NOMO-1 treated with DMSO at 0.1 percent for 48 hours (cell line): Measurements from ENCODE around the gene BAZ1B.
"Not testable (repeated sequence)": the region's sequence is repeated elsewhere in the genome, so short reads cannot be mapped to it uniquely, and the experiment has no call there.

Source experiments
- DNase-seq: peaks from one replicate; lab custom pipeline; 2025; ENCODE audit not compliant: unreplicated experiment; lab: John Stamatoyannopoulos, UW

Gene BAZ1B

DNA sequence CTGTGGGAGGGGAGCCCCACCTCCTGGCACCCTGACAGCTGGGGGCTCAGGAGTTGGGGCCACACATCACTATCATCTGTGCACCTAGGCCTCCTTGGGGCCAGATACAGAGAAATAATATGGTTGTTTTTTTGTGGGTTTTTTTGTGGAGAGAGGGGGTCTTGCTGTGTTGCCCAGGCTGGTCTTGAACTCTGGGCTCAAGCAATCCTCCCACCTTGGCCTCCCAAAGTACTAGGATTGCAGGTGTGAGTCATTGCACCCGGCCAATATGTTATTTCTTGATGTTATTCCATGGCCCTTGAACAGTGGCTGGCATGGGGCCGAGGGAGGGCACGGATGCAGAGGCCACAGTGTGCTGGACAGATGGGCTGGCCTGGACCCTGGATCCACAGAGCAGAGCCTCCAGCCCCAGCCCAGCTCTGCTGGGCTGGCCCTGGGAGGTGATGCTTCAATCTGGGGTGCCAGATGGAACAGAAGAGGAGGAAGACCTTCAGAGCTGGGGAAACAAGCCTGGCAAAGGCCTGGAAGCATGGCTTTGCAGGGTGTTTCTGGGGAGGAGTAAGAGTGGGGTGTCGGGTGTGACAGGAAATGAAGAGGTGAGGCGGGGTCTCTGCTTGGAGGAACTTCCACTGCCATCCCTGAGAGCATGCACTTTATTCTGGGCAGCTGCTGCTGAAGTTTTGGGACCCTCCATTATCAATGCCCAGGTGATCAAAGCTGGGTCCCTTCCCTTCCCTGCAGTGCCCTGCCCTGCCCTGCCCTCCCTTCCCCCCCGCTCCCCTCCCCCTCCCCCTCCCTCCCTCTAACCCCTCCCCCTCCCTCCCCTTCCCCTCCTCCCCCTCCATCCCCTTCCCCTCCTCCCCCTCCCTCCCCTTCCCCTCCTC is 92.2 kb downstream of the BAZ1B start:
- no peak for DNase-seq

DNA sequence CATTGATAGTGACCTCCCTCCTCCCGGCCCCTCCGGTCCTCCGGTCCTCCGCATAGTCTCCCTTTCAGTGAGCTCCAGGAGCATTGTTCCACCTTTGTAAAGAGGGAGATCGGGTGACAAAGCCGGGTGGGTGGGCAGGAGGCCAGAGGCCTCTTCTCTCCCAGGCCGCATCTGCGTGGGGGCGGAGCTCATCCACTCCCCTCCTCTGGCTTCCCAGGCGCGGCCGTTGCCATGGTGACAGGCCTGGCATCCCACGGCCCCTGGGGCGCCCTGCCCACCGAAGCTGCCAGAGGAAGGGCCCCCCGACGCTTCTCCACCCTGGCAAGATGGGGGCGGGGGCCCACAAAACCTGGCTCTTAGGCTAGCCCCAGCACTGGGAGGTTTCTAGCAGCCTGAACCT is 92.9 kb downstream of the BAZ1B start:
- DNase-seq: no peak

- DNase-seq: no peak
These were observed 93.9 kb downstream of the BAZ1B start for GRCh38 chr7:73427902-73428787.

DNA sequence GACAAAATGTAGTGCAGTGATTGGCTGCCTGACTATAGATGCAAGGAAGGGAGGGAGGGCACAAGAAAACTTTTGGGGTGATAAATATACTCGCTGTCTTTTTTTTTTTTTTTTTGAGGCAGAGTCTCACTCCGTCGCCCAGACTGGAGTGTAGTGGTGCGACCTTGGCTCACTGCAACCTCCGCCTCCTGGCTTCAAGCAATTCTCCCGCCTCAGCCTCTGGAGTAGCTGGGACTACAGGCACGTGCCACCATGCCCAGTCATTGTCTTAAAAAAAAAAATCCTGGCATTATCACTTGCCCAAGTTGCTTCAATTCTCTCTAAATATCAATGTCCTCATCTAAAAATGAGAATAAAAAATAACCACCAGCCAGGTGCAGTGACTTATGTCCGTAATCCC is 96.1 kb downstream of the BAZ1B start:
- no peak for DNase-seq

- DNase-seq: no peak
These were observed 96.6 kb downstream of the BAZ1B start for GRCh38 chr7:73425356-73425983.

- no peak for DNase-seq
These were observed 97.6 kb downstream of the BAZ1B start for GRCh38 chr7:73424489-73424885.

- DNase-seq: no peak
These were observed 98.3 kb downstream of the BAZ1B start for GRCh38 chr7:73423519-73424488.

DNA sequence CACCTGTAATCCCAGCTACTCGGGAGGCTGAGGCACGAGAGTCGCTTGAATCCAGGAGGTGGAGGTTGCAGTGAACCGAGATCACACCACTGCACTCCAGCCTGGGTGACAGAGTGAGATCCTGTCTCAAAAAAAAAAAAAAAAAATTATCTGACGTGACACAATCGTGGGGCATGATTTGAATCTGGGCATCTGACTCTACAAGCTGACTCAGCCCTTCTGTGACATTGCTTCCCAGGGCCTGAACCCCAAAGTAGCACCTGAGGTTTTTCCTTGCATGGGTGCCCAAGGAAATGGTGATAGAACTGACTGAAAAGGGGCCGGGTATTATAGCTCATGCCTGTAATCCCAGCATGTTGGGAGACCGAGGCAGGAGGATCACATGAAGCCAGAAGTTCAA is 101.5 kb downstream of the BAZ1B start:
- DNase-seq: not testable (repeated sequence)

- not testable (repeated sequence) for DNase-seq
These were observed 102.1 kb downstream of the BAZ1B start for GRCh38 chr7:73420016-73420415.

GRCh38 chr7:73418113-73418703 is 103.9 kb downstream of the BAZ1B start:
- DNase-seq: no peak

DNA sequence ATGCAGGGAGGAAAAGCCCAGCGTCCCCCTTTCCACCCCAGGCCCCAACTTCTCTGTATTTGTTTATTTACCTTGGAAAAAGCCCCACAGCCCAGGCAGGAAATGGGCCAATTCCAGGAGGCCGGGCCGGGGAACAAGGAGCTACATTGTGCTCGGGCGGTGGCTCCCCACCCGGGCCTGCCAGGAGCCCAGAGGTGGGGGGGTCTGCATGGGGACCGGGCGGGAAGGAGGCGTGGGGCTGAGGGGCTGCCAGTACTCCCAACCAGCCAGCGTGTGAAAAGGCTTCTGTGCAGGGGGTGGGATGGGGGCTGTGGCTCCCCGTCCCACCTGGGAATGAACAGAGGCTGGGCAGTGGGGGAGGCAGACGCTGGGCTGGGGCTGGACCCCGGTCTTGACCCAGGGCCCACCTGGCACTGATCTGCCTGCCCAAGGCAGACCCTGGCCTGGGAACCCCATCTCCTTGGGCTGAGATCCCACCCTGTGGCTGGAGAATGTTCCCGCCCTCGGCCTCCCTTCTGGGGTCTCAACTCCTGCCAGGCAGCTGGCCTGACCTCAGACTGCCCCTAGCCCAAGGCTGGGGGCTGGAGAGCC is 111.5 kb downstream of the BAZ1B start:
- not testable (repeated sequence) for DNase-seq

DNA sequence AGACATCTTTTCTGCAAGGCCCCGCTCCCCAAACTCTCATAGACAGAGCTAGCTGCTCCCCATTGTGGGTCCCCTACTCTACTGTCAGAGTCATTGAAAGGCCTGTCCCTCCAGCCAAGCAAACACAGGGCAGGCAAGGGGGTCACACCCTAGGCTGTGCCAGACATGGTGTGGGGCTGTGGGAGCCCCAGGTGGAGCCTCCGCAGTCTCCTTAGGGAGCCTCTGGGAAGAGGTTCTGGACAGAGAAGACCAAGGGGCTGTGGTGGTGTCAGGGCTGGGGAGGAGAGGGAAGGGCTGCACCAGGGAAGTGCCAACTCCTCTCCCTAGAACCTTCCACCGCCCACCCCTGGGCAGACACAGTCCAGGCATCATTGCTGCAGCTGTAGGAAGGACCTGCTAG is 117.2 kb downstream of the BAZ1B start:
- DNase-seq: not testable (repeated sequence)

GRCh38 chr7:73399185-73400050 is 122.7 kb downstream of the BAZ1B start:
- DNase-seq: not testable (repeated sequence)

DNA sequence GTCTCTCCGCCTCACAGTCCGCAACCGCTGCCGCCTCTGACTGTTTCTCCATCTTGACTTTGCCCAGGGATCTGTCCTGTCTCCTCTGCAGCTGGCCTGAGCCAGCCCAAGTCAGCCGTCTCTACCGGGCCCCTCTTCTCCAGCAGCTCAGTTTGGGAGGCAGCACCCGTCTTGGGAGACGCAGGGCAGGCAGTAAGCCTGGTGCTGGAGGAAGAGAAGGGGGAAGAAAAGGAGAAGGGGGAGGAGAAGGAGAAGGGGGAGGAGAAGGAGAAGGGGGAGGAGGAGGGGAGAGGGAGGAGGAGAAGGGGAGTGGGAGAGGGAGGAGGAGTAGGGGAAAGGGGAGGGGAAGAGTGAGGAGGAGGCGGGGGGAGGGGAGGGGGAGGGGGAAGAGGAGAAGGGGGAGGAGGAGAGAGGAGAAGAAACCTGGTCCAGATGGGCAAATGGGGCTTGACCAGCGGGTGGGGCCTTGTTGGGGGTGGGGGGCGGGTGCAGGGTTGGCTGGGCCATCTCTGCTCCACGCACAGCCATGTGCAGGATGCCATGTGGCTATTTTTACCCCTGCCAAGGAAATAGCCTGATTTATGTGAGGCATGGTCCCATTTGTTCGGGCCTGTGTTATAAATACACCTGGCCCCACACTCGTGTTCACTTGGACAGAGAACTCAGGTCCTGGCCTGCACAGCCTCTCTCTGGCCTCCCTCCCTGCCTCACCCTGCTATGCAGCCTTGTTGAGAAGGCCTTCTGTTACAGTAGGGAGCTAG is 124.4 kb downstream of the BAZ1B start:
- DNase-seq: no peak

- DNase-seq: no peak
These were observed 126.3 kb downstream of the BAZ1B start for GRCh38 chr7:73395538-73396503.

DNA sequence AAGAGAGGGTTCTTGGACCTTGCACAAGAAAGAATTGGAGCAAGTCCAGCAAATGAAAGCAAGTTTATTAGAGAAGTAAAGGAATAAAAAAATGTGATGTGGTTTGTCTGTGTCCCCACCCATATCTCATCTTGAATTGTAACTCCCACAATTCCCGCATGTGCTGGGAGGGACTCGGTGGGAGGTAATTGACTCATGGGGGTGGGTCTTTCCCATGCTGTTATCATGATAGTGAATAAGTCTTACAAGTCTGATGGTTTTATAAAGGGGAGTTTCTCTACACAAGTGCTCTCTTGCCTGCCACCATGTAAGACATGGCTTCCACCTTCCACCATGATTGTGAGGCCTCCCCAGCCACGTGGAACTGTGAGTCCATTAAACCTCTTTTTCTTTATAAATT is 127.7 kb downstream of the BAZ1B start:
- DNase-seq: no peak

GRCh38 chr7:73391396-73391795 is 130.7 kb downstream of the BAZ1B start:
- no peak for DNase-seq
